Measurements from ENCODE around the gene SAMD1. TPM values are rescaled to one million over a fixed set of nuclear protein-coding genes. Genes with fewer than 3 reads are reported as not detected.

The SAMD1 gene
- total RNA-seq, 2 experiments from 2014 or later = 62.1 to 66.9 TPM

- POLR2A ChIA-PET = interaction anchor here (1.5 kb wide), 1 partner anchor 36 kb away, joined by 3 read pairs; no protein-coding TSS in a partner anchor
- H3K4me1 Mint-ChIP-seq (ENCODE audit: low read depth) = peaks cover 44% of the 10 kb centered on the region
- ATAC-seq (peak; percentile 96), DNase-seq (peak; percentile 99)
- CTCF ChIA-PET = interaction anchor here (1.2 to 4.9 kb wide), 2 partner anchors 18 to 230 kb away, joined by 4 to 44 read pairs; partner anchors contain the start of gene ASF1B
- intact Hi-C loops (cut with micrococcal nuclease) = no loop called here
- peaks cover 4% of the 10 kb centered on the region for H3K36me3 Mint-ChIP-seq (ENCODE audit: low read depth)
- H3K27me3 Mint-ChIP-seq = no peaks in the 10 kb centered on the region
- peak within 1 kb of the TSS; percentile 83 for H3K27ac Mint-ChIP-seq
- peak within 1 kb of the TSS; percentile 90 for H3K4me3 Mint-ChIP-seq
- H3K9me3 Mint-ChIP-seq = no peaks in the 10 kb centered on the region
- no peak for TF ChIP-seq CTCF (IDR thresholded peaks at IDR 0.05)
These were observed 27.2 kb upstream of the SAMD1 start, which contains the start of gene PRKACA for GRCh38 chr19:14117668-14118164. PRKACA (minus strand) TSS chr19:14117762; CDS start chr19:14117547, 215 bp downstream.

- peak; percentile 31 for DNase-seq
- no peaks in the 10 kb centered on the region for H3K36me3 Mint-ChIP-seq (ENCODE audit: low read depth)
- ChIA-PET CTCF (interaction anchor here (1.2 to 4.9 kb wide), 3 partner anchors 19 to 231 kb away, joined by 4 to 44 read pairs (median 20); partner anchors contain the start of gene ASF1B), POLR2A (interaction anchor here (1.5 kb wide), 1 partner anchor 35 kb away, joined by 3 read pairs; no protein-coding TSS in a partner anchor)
- no peaks in the 10 kb centered on the region for H3K27me3 Mint-ChIP-seq
- H3K4me3 Mint-ChIP-seq = peak overlapping the region; percentile 90
- TF ChIP-seq CTCF (IDR thresholded peaks at IDR 0.05) = no peak
- H3K4me1 Mint-ChIP-seq (ENCODE audit: low read depth) = peaks cover 51% of the 10 kb centered on the region
- intact Hi-C loops (cut with micrococcal nuclease) = no loop called here
- ATAC-seq = peak; percentile 1
- peak overlapping the region; percentile 28 for H3K27ac Mint-ChIP-seq
- no peaks in the 10 kb centered on the region for H3K9me3 Mint-ChIP-seq
These were observed 26.5 kb upstream of the SAMD1 start for GRCh38 chr19:14116918-14117578.

- ChIA-PET CTCF (interaction anchor here (0.7 to 4.9 kb wide), 8 partner anchors 10 to 244 kb away, joined by 3 to 44 read pairs (median 10); partner anchors contain the start of gene ASF1B), POLR2A (interaction anchor here (1.5 kb wide), 1 partner anchor 35 kb away, joined by 3 read pairs; no protein-coding TSS in a partner anchor)
- no peaks in the 10 kb centered on the region for H3K27me3 Mint-ChIP-seq
- ATAC-seq (no peak), DNase-seq (no peak)
- no peaks in the 10 kb centered on the region for H3K36me3 Mint-ChIP-seq (ENCODE audit: low read depth)
- H3K4me1 Mint-ChIP-seq (ENCODE audit: low read depth) = peaks cover 56% of the 10 kb centered on the region
- no peak for TF ChIP-seq CTCF (IDR thresholded peaks at IDR 0.05)
- H3K4me3 Mint-ChIP-seq = peak overlapping the region; percentile 90
- intact Hi-C loops (cut with micrococcal nuclease) = no loop called here
- H3K27ac Mint-ChIP-seq = peak overlapping the region; percentile 28
- no peaks in the 10 kb centered on the region for H3K9me3 Mint-ChIP-seq
These were observed 26.0 kb upstream of the SAMD1 start for GRCh38 chr19:14116525-14116917.

- Mint-ChIP-seq H3K9me3 (no peaks in the 10 kb centered on the region), H3K4me1 (ENCODE audit: low read depth) (peaks cover 56% of the 10 kb centered on the region), H3K36me3 (ENCODE audit: low read depth) (no peaks in the 10 kb centered on the region), H3K27ac (no peak overlapping the region), H3K4me3 (peak overlapping the region; percentile 90), H3K27me3 (no peaks in the 10 kb centered on the region)
- ChIA-PET POLR2A (interaction anchor here (0.8 to 1.3 kb wide), 3 partner anchors 11 to 130 kb away, joined by 3 to 5 read pairs (median 4); no protein-coding TSS in a partner anchor), CTCF (interaction anchor here (0.7 to 4.9 kb wide), 22 partner anchors 10 to 518 kb away, joined by 3 to 44 read pairs (median 4); partner anchors contain the start of genes ASF1B, MISP3 and RLN3)
- TF ChIP-seq CTCF (IDR thresholded peaks at IDR 0.05) = no peak
- DNase-seq (no peak), ATAC-seq (no peak)
- intact Hi-C loops (cut with micrococcal nuclease) = no loop called here
These were observed 25.2 kb upstream of the SAMD1 start for GRCh38 chr19:14115756-14116155.

Measured in activated CD8-positive, alpha-beta T cell treated with anti-CD3 and anti-CD28 coated beads for 36 hours (primary cell).